GM18517 (cell line): ENCODE results near the gene KRTAP10-9.
"Not testable (repeated sequence)": the region's sequence is repeated elsewhere in the genome, so short reads cannot be mapped to it uniquely, and the experiment has no call there.

Experiments
- ATAC-seq: cut with Tn5 transposase; IDR thresholded peaks from one replicate; pipeline ENCODE4 v1.9.1; 2021; ENCODE audit warnings: mild to moderate bottlenecking, moderate library complexity; ENCODE audit not compliant: unreplicated experiment

Gene KRTAP10-9

GRCh38 chr21:44594406-44594916, 32.4 kb upstream of the KRTAP10-9 start:
- no peak for ATAC-seq

GRCh38 chr21:44595524-44595923, 31.4 kb upstream of the KRTAP10-9 start:
- ATAC-seq: no peak

- ATAC-seq: no peak
Measured at GRCh38 chr21:44596068-44596725, 30.7 kb upstream of the KRTAP10-9 start.

GRCh38 chr21:44598061-44598460, 28.8 kb upstream of the KRTAP10-9 start:
- no peak for ATAC-seq

GRCh38 chr21:44599264-44600029, 27.4 kb upstream of the KRTAP10-9 start:
- ATAC-seq: no peak

GRCh38 chr21:44600118-44600978, 26.5 kb upstream of the KRTAP10-9 start, which contains the start of gene KRTAP10-7:
TSS of gene KRTAP10-7 (plus strand) at chr21:44600597. CDS start at chr21:44600622, 25 bp downstream.
- ATAC-seq: not testable (repeated sequence)

GRCh38 chr21:44601091-44601490, 25.8 kb upstream of the KRTAP10-9 start:
- not testable (repeated sequence) for ATAC-seq

- no peak for ATAC-seq
Measured at GRCh38 chr21:44601596-44602462, 25.1 kb upstream of the KRTAP10-9 start.

GRCh38 chr21:44602463-44602850, 24.4 kb upstream of the KRTAP10-9 start:
- no peak for ATAC-seq

- no peak for ATAC-seq
Measured at GRCh38 chr21:44603109-44603875, 23.6 kb upstream of the KRTAP10-9 start.

- ATAC-seq: no peak
Measured at GRCh38 chr21:44603911-44604310, 23.0 kb upstream of the KRTAP10-9 start.

GRCh38 chr21:44606495-44606894, 20.4 kb upstream of the KRTAP10-9 start:
- ATAC-seq: no peak

GRCh38 chr21:44609193-44609592, 17.7 kb upstream of the KRTAP10-9 start:
- no peak for ATAC-seq

- ATAC-seq: not testable (repeated sequence)
Measured at GRCh38 chr21:44610157-44610843, 16.6 kb upstream of the KRTAP10-9 start.

- ATAC-seq: no peak
Measured at GRCh38 chr21:44611551-44611950, 15.3 kb upstream of the KRTAP10-9 start.

GRCh38 chr21:44612029-44612486, 14.8 kb upstream of the KRTAP10-9 start, which contains the start of gene KRTAP10-8:
TSS of gene KRTAP10-8 (plus strand) at chr21:44612079. CDS start at chr21:44612101, 22 bp downstream.
- no peak for ATAC-seq

GRCh38 chr21:44612669-44613229, 14.1 kb upstream of the KRTAP10-9 start:
- no peak for ATAC-seq
